Lung (tissue), 12 donors: ENCODE data around the gene PCP2. TPM values are rescaled to one million over a fixed set of nuclear protein-coding genes. Genes with fewer than 3 reads are reported as not detected.

ENCODE experiments used
- ATAC-seq: fragments of 200-7000 bp; cut with Tn5 transposase; one replicate; pipeline ENCODE4 v1.9.1; 2020; ENCODE audit warnings: moderate number of reproducible peaks; ENCODE audit not compliant: insufficient read depth, low FRiP score
- DNase-seq, 3 donors: peaks; one replicate each; pipeline ENCODE4 v3.0.0-alpha.2; 2013 to 2017
- H3K27ac ChIP-seq, 2 donors: one replicate each; pipeline ENCODE4 v1.5.1; 2013; ENCODE audit warnings: mild to moderate bottlenecking in 2 of 2, moderate library complexity in 2 of 2, control low read depth in 1 of 2, inconsistent platforms in 1 of 2, low read depth in 1 of 2, low read length in 1 of 2
- H3K27me3 ChIP-seq, 3 donors: one replicate each; pipeline ENCODE4 v1.5.1; 2013; ENCODE audit warnings: low read length in 2 of 3; ENCODE audit not compliant: control insufficient read depth in 3 of 3, insufficient read depth in 3 of 3
- H3K36me3 ChIP-seq, 4 donors: one replicate each; pipeline ENCODE4 v1.5.1; 2013; ENCODE audit warnings: low read length in 4 of 4, mild to moderate bottlenecking in 1 of 4, moderate library complexity in 1 of 4; ENCODE audit not compliant: control insufficient read depth in 4 of 4, insufficient read depth in 4 of 4
- H3K4me1 ChIP-seq, 5 donors: one replicate each; pipeline ENCODE4 v1.5.1; 2013; ENCODE audit warnings: low read length in 5 of 5, mild to moderate bottlenecking in 2 of 5, moderate library complexity in 1 of 5; ENCODE audit not compliant: control insufficient read depth in 5 of 5, insufficient read depth in 5 of 5
- H3K4me3 ChIP-seq: one replicate; pipeline ENCODE4 v1.5.1; 2013; ENCODE audit warnings: mild to moderate bottlenecking, control low read depth, moderate library complexity
- H3K9ac ChIP-seq, 2 donors: one replicate each; pipeline ENCODE4 v1.5.1; 2013; ENCODE audit warnings: low read length in 2 of 2, control low read depth in 1 of 2; ENCODE audit not compliant: insufficient read depth in 1 of 2
- H3K9me3 ChIP-seq, 4 donors: one replicate each; pipeline ENCODE4 v1.5.1; 2013; ENCODE audit warnings: low read length in 3 of 4, mild to moderate bottlenecking in 1 of 4, moderate library complexity in 1 of 4; ENCODE audit not compliant: control insufficient read depth in 4 of 4, insufficient read depth in 3 of 4
- CTCF ChIP-seq: IDR thresholded peaks from 2 replicates; pipeline ENCODE4 v1.5.1; 2012; ENCODE audit warnings: mild to moderate bottlenecking; ENCODE audit errors: control extremely low read depth, extremely low read depth
- WGBS, 2 donors: extraction: QIAGEN DNeasy Blood & Tissue Kit; methylation state at CpG; one replicate each; pipeline ENCODE4 v1.1.7; 2013; 5-methylcytosine and 5-hydroxymethylcytosine counted together
- polyA plus RNA-seq, 2 donors: library from polyadenylated mRNA; stranded (reverse); fragments of 200-250 nt; gene quantifications; one replicate each; pipeline ENCODE4 v1.2.1, GENCODE V29; 2013
- total RNA-seq, 2 donors: library from RNA; depleted of rRNA in 1 of 2; stranded (reverse); fragments of >200 nt in 1 of 2; gene quantifications; one replicate each; pipeline ENCODE4 v1.2.1, GENCODE V29; 2014 to 2021
- donor health status: control.
- donor health status: control.
- donor health status: Bipolar disorder and iron deficiency.
- donor health status: healthy.
- donor health status: DM: yes; HTN: yes; CAD: no.

PCP2 gene
- total and polyA plus RNA-seq, 4 donors: 0.60 to 4.4 (median 1.9) TPM

GRCh38 chr19:7622933-7623685 is 10.4 kb downstream of the PCP2 start:
- WGBS, 2 donors: 89 to 92% methylated on average over 16 of the region's 16 CpGs

GRCh38 chr19:7620442-7621412 is 12.8 kb downstream of the PCP2 start:
- ATAC-seq (no peak), DNase-seq (no peak)
- WGBS, 2 donors: 95 to 96% methylated on average over 55 to 57 of the region's 57 CpGs
- Histone ChIP-seq H3K4me3 (no peak overlapping the region), H3K4me1 (peaks cover 0 to 10% (median 4%) of the 10 kb centered on the region in 5 donors), H3K9ac (no peak overlapping the region), H3K27ac (peak overlapping the region in 1 of 2 donors; percentile 78), H3K9me3 (no peaks in the 10 kb centered on the region), H3K27me3 (no peaks in the 10 kb centered on the region), H3K36me3 (peaks cover 13 to 82% (median 19%) of the 10 kb centered on the region in 4 donors)
- TF ChIP-seq CTCF: no peak

More at GRCh38 chr19:7622933-7623685, 10.4 kb downstream of the PCP2 start:
- no peak for ATAC-seq
- peaks cover 20 to 83% (median 24%) of the 10 kb centered on the region in 4 donors for H3K36me3 ChIP-seq
- no peak overlapping the region for H3K9ac ChIP-seq
- no peaks in the 10 kb centered on the region for H3K27me3 ChIP-seq
- no peak for TF ChIP-seq CTCF
- DNase-seq: no peak
- H3K4me1 ChIP-seq: peaks cover 0 to 10% (median 3%) of the 10 kb centered on the region in 5 donors
- no peak overlapping the region for H3K27ac ChIP-seq
- H3K4me3 ChIP-seq: no peak overlapping the region
- no peaks in the 10 kb centered on the region for H3K9me3 ChIP-seq

- Histone ChIP-seq H3K9me3 (no peaks in the 10 kb centered on the region), H3K27ac (peak overlapping the region in 1 of 2 donors; percentile 78), H3K36me3 (peaks cover 10 to 81% (median 19%) of the 10 kb centered on the region in 4 donors), H3K4me1 (peaks cover 0 to 10% (median 4%) of the 10 kb centered on the region in 5 donors), H3K27me3 (no peaks in the 10 kb centered on the region), H3K4me3 (no peak overlapping the region), H3K9ac (no peak overlapping the region)
- no peak for DNase-seq
- TF ChIP-seq CTCF: no peak
- WGBS, 2 donors: 77 to 85% methylated on average over 48 of the region's 48 CpGs
- peak; percentile 12 for ATAC-seq
These were observed 13.7 kb downstream of the PCP2 start for GRCh38 chr19:7619671-7620441.
